ENCODE data around the gene PLXNB1.

DNA sequence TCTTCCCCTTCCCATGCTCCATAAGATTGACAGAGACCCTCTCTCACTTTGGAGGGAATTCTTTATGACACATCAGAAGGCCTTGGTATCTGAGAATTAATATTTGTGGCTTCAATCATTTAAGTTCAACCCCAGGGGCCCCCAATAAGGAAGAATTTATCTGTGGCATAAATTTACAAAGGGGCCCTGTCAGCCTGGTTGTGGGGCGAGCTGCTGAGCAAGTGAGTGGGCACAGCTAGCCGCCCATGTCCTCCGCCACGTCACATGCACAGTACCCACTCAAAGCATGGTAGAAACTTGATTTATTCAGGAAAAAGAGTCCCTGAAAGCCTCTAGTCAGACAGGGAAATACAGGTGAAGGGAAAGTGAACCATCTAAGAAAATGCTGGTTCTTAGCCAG, 13.3 kb downstream of the PLXNB1 start:
- TF ChIP-seq, protein P1, sequence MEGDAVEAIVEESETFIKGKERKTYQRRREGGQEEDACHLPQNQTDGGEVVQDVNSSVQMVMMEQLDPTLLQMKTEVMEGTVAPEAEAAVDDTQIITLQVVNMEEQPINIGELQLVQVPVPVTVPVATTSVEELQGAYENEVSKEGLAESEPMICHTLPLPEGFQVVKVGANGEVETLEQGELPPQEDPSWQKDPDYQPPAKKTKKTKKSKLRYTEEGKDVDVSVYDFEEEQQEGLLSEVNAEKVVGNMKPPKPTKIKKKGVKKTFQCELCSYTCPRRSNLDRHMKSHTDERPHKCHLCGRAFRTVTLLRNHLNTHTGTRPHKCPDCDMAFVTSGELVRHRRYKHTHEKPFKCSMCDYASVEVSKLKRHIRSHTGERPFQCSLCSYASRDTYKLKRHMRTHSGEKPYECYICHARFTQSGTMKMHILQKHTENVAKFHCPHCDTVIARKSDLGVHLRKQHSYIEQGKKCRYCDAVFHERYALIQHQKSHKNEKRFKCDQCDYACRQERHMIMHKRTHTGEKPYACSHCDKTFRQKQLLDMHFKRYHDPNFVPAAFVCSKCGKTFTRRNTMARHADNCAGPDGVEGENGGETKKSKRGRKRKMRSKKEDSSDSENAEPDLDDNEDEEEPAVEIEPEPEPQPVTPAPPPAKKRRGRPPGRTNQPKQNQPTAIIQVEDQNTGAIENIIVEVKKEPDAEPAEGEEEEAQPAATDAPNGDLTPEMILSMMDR (conservative IDR thresholded peaks at IDR 0.05 in 1 of 2, IDR thresholded peaks at IDR 0.05 in 1 of 2; ENCODE audit: extremely low read depth in 1 of 2, insufficient read depth in 1 of 2, low read depth in 1 of 2, low read length in 2 of 2) = no peak
- TF ChIP-seq EZH2 (IDR thresholded peaks at IDR 0.05; ENCODE audit: borderline replicate concordance, low read length) = no peak

Data from mammary epithelial cell (primary cell).